ENCODE results near the gene NEMP1.
A peak's percentile ranks its signal among the peaks of the same experiment; 100 is the strongest.

NEMP1 gene

GRCh38 chr12:57093415-57094207 is 15.0 kb upstream of the NEMP1 start:
- TF ChIP-seq CTCF (IDR thresholded peaks at IDR 0.05; ENCODE audit: low read depth, low read length), result peak; percentile 68
- peak; percentile 82 to 94 for DNase-seq (ENCODE audit: low read depth in 2 of 2)
- peak overlapping the region in 1 of 2 donors; percentile 8 for H3K4me3 ChIP-seq (replicated peaks in 1 of 2; ENCODE audit: low read depth in 2 of 2, low read length in 2 of 2)

- no peak for DNase-seq (ENCODE audit: low read depth in 2 of 2)
Observed at GRCh38 chr12:57092876-57093414, 14.4 kb upstream of the NEMP1 start.

GRCh38 chr12:57092529-57092862 is 13.9 kb upstream of the NEMP1 start:
- no peak for DNase-seq (ENCODE audit: low read depth in 2 of 2)
- no peak for TF ChIP-seq CTCF (IDR thresholded peaks at IDR 0.05; ENCODE audit: low read depth, low read length)
- H3K4me3 ChIP-seq (replicated peaks in 1 of 2; ENCODE audit: low read depth in 2 of 2, low read length in 2 of 2), result no peak overlapping the region

More at GRCh38 chr12:57092876-57093414, 14.4 kb upstream of the NEMP1 start:
- no peak for TF ChIP-seq CTCF (IDR thresholded peaks at IDR 0.05; ENCODE audit: low read depth, low read length)
- H3K4me3 ChIP-seq (replicated peaks in 1 of 2; ENCODE audit: low read depth in 2 of 2, low read length in 2 of 2), result no peak overlapping the region

GRCh38 chr12:57091638-57092528 is 13.3 kb upstream of the NEMP1 start:
- no peak for TF ChIP-seq CTCF (IDR thresholded peaks at IDR 0.05; ENCODE audit: low read depth, low read length)
- H3K4me3 ChIP-seq (replicated peaks in 1 of 2; ENCODE audit: low read depth in 2 of 2, low read length in 2 of 2), result peak overlapping the region in 1 of 2 donors; percentile 93
- DNase-seq (ENCODE audit: low read depth in 2 of 2), result no peak

- TF ChIP-seq CTCF (IDR thresholded peaks at IDR 0.05; ENCODE audit: low read depth, low read length), result peak; percentile 18
- DNase-seq (ENCODE audit: low read depth in 2 of 2), result peak in 1 of 2 donors; percentile 49
- peak overlapping the region; percentile 89 to 93 for H3K4me3 ChIP-seq (replicated peaks in 1 of 2; ENCODE audit: low read depth in 2 of 2, low read length in 2 of 2)
Observed at GRCh38 chr12:57090924-57091637, 12.5 kb upstream of the NEMP1 start.

- peak overlapping the region; percentile 89 to 93 for H3K4me3 ChIP-seq (replicated peaks in 1 of 2; ENCODE audit: low read depth in 2 of 2, low read length in 2 of 2)
- no peak for DNase-seq (ENCODE audit: low read depth in 2 of 2)
- no peak for TF ChIP-seq CTCF (IDR thresholded peaks at IDR 0.05; ENCODE audit: low read depth, low read length)
Observed at GRCh38 chr12:57090490-57090889, 11.9 kb upstream of the NEMP1 start.
